Loucy (cell line): ENCODE measurements around the gene HUWE1.

Experiments
- H2AFZ ChIP-seq: fragments of 200-600 bp; sonication (generic); 2 replicates; pipeline ENCODE4 v1.6.0; 2016; ENCODE audit warnings: antibody characterized with exemption, mild to moderate bottlenecking, low read length, moderate library complexity
- H3F3A ChIP-seq: fragments of 200-600 bp; 2 replicates; pipeline ENCODE4 v1.6.0; 2016; ENCODE audit warnings: antibody characterized with exemption, low read depth, mild to moderate bottlenecking
- H3K27me3 ChIP-seq: fragments of 200-600 bp; sonication (generic); 2 replicates; pipeline ENCODE4 v1.6.1; 2014; ENCODE audit warnings: low read length, mild to moderate bottlenecking; ENCODE audit not compliant: insufficient read depth, poor library complexity, severe bottlenecking
- H3K36me3 ChIP-seq: fragments of 200-600 bp; sonication (generic); 2 replicates; pipeline ENCODE4 v1.6.1; 2016; ENCODE audit warnings: low read length; ENCODE audit not compliant: insufficient read depth
- H3K4me1 ChIP-seq: fragments of 200-600 bp; sonication (generic); 2 replicates; pipeline ENCODE4 v1.5.1; 2014; ENCODE audit warnings: low read length, mild to moderate bottlenecking; ENCODE audit not compliant: insufficient read depth, poor library complexity, severe bottlenecking
- H3K4me2 ChIP-seq: fragments of 200-600 bp; sonication (generic); 2 replicates; pipeline ENCODE4 v1.6.0; 2014; ENCODE audit warnings: antibody characterized with exemption, low read length, low read depth, mild to moderate bottlenecking; ENCODE audit not compliant: poor library complexity, severe bottlenecking
- H3K4me3 ChIP-seq: fragments of 200-600 bp; sonication (generic); 2 replicates; pipeline ENCODE4 v1.5.1; 2014; ENCODE audit warnings: low read length, mild to moderate bottlenecking, mixed read lengths; ENCODE audit not compliant: poor library complexity, severe bottlenecking
- H3K79me2 ChIP-seq: fragments of 200-600 bp; sonication (generic); 2 replicates; pipeline ENCODE4 v1.6.1; 2014; ENCODE audit warnings: low read length; ENCODE audit not compliant: insufficient read depth
- H3K9ac ChIP-seq: fragments of 200-600 bp; sonication (generic); 2 replicates; pipeline ENCODE4 v1.6.0; 2014; ENCODE audit warnings: mild to moderate bottlenecking, low read depth, low read length, moderate library complexity; ENCODE audit not compliant: poor library complexity, severe bottlenecking
- H3K9me2 ChIP-seq: fragments of 200-600 bp; sonication (generic); replicated peaks from 2 replicates; pipeline ENCODE4 v1.6.1; 2016; ENCODE audit warnings: low read depth, low read length, mixed read lengths
- H3K9me3 ChIP-seq: fragments of 200-600 bp; sonication (generic); 2 replicates; pipeline ENCODE4 v1.6.1; 2014; ENCODE audit warnings: mild to moderate bottlenecking, antibody characterized with exemption, low read length, low read depth; ENCODE audit not compliant: insufficient read depth
- H4K20me1 ChIP-seq: fragments of 200-600 bp; sonication (generic); 2 replicates; pipeline ENCODE4 v1.6.0; 2014; ENCODE audit warnings: antibody characterized with exemption, low read length, mild to moderate bottlenecking; ENCODE audit not compliant: insufficient read depth, poor library complexity, severe bottlenecking
- CTCF ChIP-seq: fragments of 200-600 bp; sonication (generic); conservative IDR thresholded peaks from 2 replicates; pipeline ENCODE4 v1.5.1; 2014; ENCODE audit warnings: mild to moderate bottlenecking, antibody characterized with exemption, low read length
- EZH2phosphoT487 ChIP-seq: fragments of 200-600 bp; IDR thresholded peaks from 2 replicates; pipeline ENCODE4 v1.6.1; 2018; ENCODE audit warnings: antibody characterized with exemption, mild to moderate bottlenecking, moderate library complexity, borderline replicate concordance

HUWE1 gene

GRCh38 chrX:53685711-53686110, 808 bp downstream of the HUWE1 start:
- no peak for TF ChIP-seq EZH2phosphoT487
- no peak for TF ChIP-seq CTCF
- Histone ChIP-seq H3K36me3 (no peaks in the 10 kb centered on the region; the same call in 1 of the 2 replicates), H3K79me2 (peaks cover 46% of the 10 kb centered on the region), H4K20me1 (peaks cover 26% of the 10 kb centered on the region), H3K9me3 (no peaks in the 10 kb centered on the region), H3K4me2 (peak overlapping the region; percentile 77), H3K27me3 (no peaks in the 10 kb centered on the region), H3K9me2 (no peaks in the 10 kb centered on the region), H3K9ac (peak overlapping the region; percentile 75), H3K4me3 (peak overlapping the region; percentile 85), H3K4me1 (peaks cover 14% of the 10 kb centered on the region), H3F3A (no peaks in the 10 kb centered on the region), H2AFZ (peak overlapping the region; percentile 92)

- TF ChIP-seq CTCF: no peak
- TF ChIP-seq EZH2phosphoT487: no peak
- no peaks in the 10 kb centered on the region for H3K9me2 ChIP-seq
- H4K20me1 ChIP-seq: peaks cover 37% of the 10 kb centered on the region
- H3K9me3 ChIP-seq: no peaks in the 10 kb centered on the region
- H3K4me2 ChIP-seq: peak overlapping the region; percentile 77
- H3F3A ChIP-seq: no peaks in the 10 kb centered on the region
- H3K36me3 ChIP-seq: peaks cover 5% of the 10 kb centered on the region; the same call in 1 of the 2 replicates
- H3K79me2 ChIP-seq: peaks cover 57% of the 10 kb centered on the region
- peak overlapping the region; percentile 85 for H3K4me3 ChIP-seq
- H3K4me1 ChIP-seq: peaks cover 14% of the 10 kb centered on the region
- H3K9ac ChIP-seq: peak overlapping the region; percentile 75
- no peaks in the 10 kb centered on the region for H3K27me3 ChIP-seq
- H2AFZ ChIP-seq: peak overlapping the region; percentile 58; the same call in 1 of the 2 replicates
These were observed 1.9 kb downstream of the HUWE1 start for GRCh38 chrX:53684415-53685192.

GRCh38 chrX:53683556-53684414, 2.7 kb downstream of the HUWE1 start:
- TF ChIP-seq CTCF (no peak), EZH2phosphoT487 (no peak)
- peak overlapping the region; percentile 56; the same call in 1 of the 2 replicates for H2AFZ ChIP-seq
- H3F3A ChIP-seq: no peaks in the 10 kb centered on the region
- no peaks in the 10 kb centered on the region for H3K9me2 ChIP-seq
- peak overlapping the region; percentile 91 for H3K4me2 ChIP-seq
- no peaks in the 10 kb centered on the region for H3K9me3 ChIP-seq
- peak overlapping the region; percentile 94 for H3K9ac ChIP-seq
- H3K79me2 ChIP-seq: peaks cover 64% of the 10 kb centered on the region
- H3K4me1 ChIP-seq: peaks cover 14% of the 10 kb centered on the region
- peaks cover 45% of the 10 kb centered on the region for H4K20me1 ChIP-seq
- no peaks in the 10 kb centered on the region for H3K27me3 ChIP-seq
- peaks cover 11% of the 10 kb centered on the region; the same call in 1 of the 2 replicates for H3K36me3 ChIP-seq
- H3K4me3 ChIP-seq: peak overlapping the region; percentile 85
